ENCODE measurements around the gene CTSD. TPM values are rescaled to one million over a fixed set of nuclear protein-coding genes. Genes with fewer than 3 reads are reported as not detected.

The CTSD gene
- polyA plus RNA-seq, 1 of the 3 experiments (the other 2 are of a cell fraction), result 187 TPM

- Histone ChIP-seq H3F3A (replicated peaks; ENCODE audit: insufficient read depth) (no peaks in the 10 kb centered on the region), H3K27ac (ENCODE audit: low read depth in 2 of 2, low read length in 1 of 2) (no peak overlapping the region), H3K27me3 (ENCODE audit: insufficient read depth) (no peaks in the 10 kb centered on the region), H3K4me3 (ENCODE audit: low read depth in 2 of 2, low read length in 1 of 2) (no peak overlapping the region), H3K4me2 (no peak overlapping the region), H3K9ac (no peak overlapping the region), H4K20me1 (ENCODE audit: insufficient read depth) (no peaks in the 10 kb centered on the region), H3K79me2 (ENCODE audit: insufficient read depth) (no peaks in the 10 kb centered on the region), H2AFZ (ENCODE audit: low read depth) (no peak overlapping the region), H3K4me1 (ENCODE audit: control insufficient read depth in 1 of 2, insufficient read depth in 2 of 2, low read depth in 1 of 2, low read length in 1 of 2) (peaks cover 0 to 19% of the 10 kb centered on the region in 2 experiments; a peak in 2 of 4 replicates), H3K9me2 (no peaks in the 10 kb centered on the region), H3K9me3 (no peaks in the 10 kb centered on the region), H3K36me3 (replicated peaks in 1 of 2; ENCODE audit: control insufficient read depth in 1 of 2, insufficient read depth in 2 of 2, low read length in 1 of 2) (no peaks in the 10 kb centered on the region)
- TF ChIP-seq CTCF (IDR thresholded peaks at IDR 0.05) (no peak), MAX (IDR thresholded peaks at IDR 0.05; ENCODE audit: low read depth) (no peak), GABPA (IDR thresholded peaks at IDR 0.05; ENCODE audit: low read depth) (no peak), FOSL2 (IDR thresholded peaks at IDR 0.05; ENCODE audit: borderline replicate concordance, low read depth) (no peak), NFIC (IDR thresholded peaks at IDR 0.05; ENCODE audit: borderline replicate concordance) (no peak), NRF1 (IDR thresholded peaks at IDR 0.05; ENCODE audit: low read depth, low read length) (no peak), YY1 (IDR thresholded peaks at IDR 0.05; ENCODE audit: low read depth) (no peak), RFX5 (IDR thresholded peaks at IDR 0.05; ENCODE audit: low read length) (no peak), JUND (IDR thresholded peaks at IDR 0.05) (no peak), FOXM1 (IDR thresholded peaks at IDR 0.05; ENCODE audit: low read depth) (no peak), REST (IDR thresholded peaks at IDR 0.05; ENCODE audit: low read depth, low read length) (no peak), TAF1 (IDR thresholded peaks at IDR 0.05; ENCODE audit: borderline replicate concordance, low read depth, low read length) (no peak), SIN3A (IDR thresholded peaks at IDR 0.05; ENCODE audit: borderline replicate concordance, low read depth, low read length) (no peak), RCOR1 (IDR thresholded peaks at IDR 0.05; ENCODE audit: low read length) (no peak), MEF2A (IDR thresholded peaks at IDR 0.05; ENCODE audit: borderline replicate concordance, low read depth) (no peak), PBX3 (IDR thresholded peaks at IDR 0.05) (no peak), EP300 (IDR thresholded peaks at IDR 0.05; ENCODE audit: borderline replicate concordance in 1 of 2, low read depth in 1 of 2, low read length in 1 of 2) (no peak), POLR2AphosphoS5 (IDR thresholded peaks at IDR 0.05; ENCODE audit: low read depth, low read length) (no peak)
- 42% methylated on average over 5 of the region's 5 CpGs for WGBS (ENCODE audit: low lambda C conversion rate)
- no peak for DNase-seq
- ChIA-PET POLR2A (interaction anchor here (1.3 kb wide), 1 partner anchor 13 kb away, joined by 4 read pairs; the partner anchor contains the start of gene CTSD), CTCF (interaction anchor here (0.7 to 1.4 kb wide), 3 partner anchors 56 to 124 kb away, joined by 3 to 5 read pairs (median 3); no protein-coding TSS in a partner anchor)
Measured at GRCh38 chr11:1776944-1777715, 13.4 kb upstream of the CTSD start.
